ENCODE results near the gene ADCK1.
A peak's percentile ranks its signal among the peaks of the same experiment; 100 is the strongest.
"Not testable (repeated sequence)": the region's sequence is repeated elsewhere in the genome, so short reads cannot be mapped to it uniquely, and the experiment has no call there.

Gene ADCK1

GRCh38 chr14:77790566-77791224 is 9.2 kb upstream of the ADCK1 start:
- TF ChIP-seq TARDBP (IDR thresholded peaks at IDR 0.05) (no peak), NFRKB (IDR thresholded peaks at IDR 0.05) (no peak), LEF1 (IDR thresholded peaks at IDR 0.05; ENCODE audit: borderline replicate concordance) (no peak)
- POLR2A ChIA-PET: interaction anchor here (0.7 to 1.8 kb wide), 2 partner anchors 9 to 30 kb away, joined by 4 to 6 read pairs; partner anchors contain the start of genes ADCK1 and SNW1
- no peak for DNase-seq (ENCODE audit: extremely low spot score)
- CTCF ChIA-PET: no interaction called here

GRCh38 chr14:77791225-77791600 is 8.7 kb upstream of the ADCK1 start:
- no peak for TF ChIP-seq SP1 (IDR thresholded peaks at IDR 0.05)
- TF ChIP-seq ZNF384 (IDR thresholded peaks at IDR 0.05): no peak
- no peak for TF ChIP-seq L3MBTL2 (conservative IDR thresholded peaks at IDR 0.05)
- no peak for TF ChIP-seq FOXK2 (IDR thresholded peaks at IDR 0.05)
- no peak for TF ChIP-seq NFRKB (IDR thresholded peaks at IDR 0.05)
- POLR2A ChIA-PET: interaction anchor here (1.8 kb wide), 1 partner anchor 9 kb away, joined by 6 read pairs; the partner anchor contains the start of gene ADCK1
- CTCF ChIA-PET: no interaction called here
- DNase-seq (ENCODE audit: extremely low spot score): no peak

- POLR2A ChIA-PET; DNase-seq (ENCODE audit: extremely low spot score): not testable (repeated sequence)
- CTCF ChIA-PET: interaction anchor here (0.5 kb wide), 1 partner anchor 21 kb away, joined by 8 read pairs; no protein-coding TSS in a partner anchor
Observed at GRCh38 chr14:77793255-77793654, 6.7 kb upstream of the ADCK1 start.

GRCh38 chr14:77794357-77794756 is 5.6 kb upstream of the ADCK1 start:
- no peak for DNase-seq (ENCODE audit: extremely low spot score)
- no peak for TF ChIP-seq ZNF384 (IDR thresholded peaks at IDR 0.05)
- no peak for TF ChIP-seq TARDBP (IDR thresholded peaks at IDR 0.05)
- TF ChIP-seq SP1 (IDR thresholded peaks at IDR 0.05): no peak
- no peak for TF ChIP-seq FOXA1 (IDR thresholded peaks at IDR 0.05)
- no peak for TF ChIP-seq FOXM1 (IDR thresholded peaks at IDR 0.05; ENCODE audit: borderline replicate concordance)
- TF ChIP-seq BHLHE40 (IDR thresholded peaks at IDR 0.05; ENCODE audit: borderline replicate concordance): no peak
- no peak for TF ChIP-seq PKNOX1 (IDR thresholded peaks at IDR 0.05)
- TF ChIP-seq SUZ12 (IDR thresholded peaks at IDR 0.05): no peak
- TF ChIP-seq HDGF (IDR thresholded peaks at IDR 0.05; ENCODE audit: borderline replicate concordance): no peak
- no peak for TF ChIP-seq ARNT (IDR thresholded peaks at IDR 0.05)
- no peak for TF ChIP-seq NFRKB (IDR thresholded peaks at IDR 0.05)
- TF ChIP-seq ELF4 (IDR thresholded peaks at IDR 0.05): no peak
- ChIA-PET POLR2A (no interaction called here), CTCF (no interaction called here)

GRCh38 chr14:77799456-77799855 is 453 bp upstream of the ADCK1 start:
- POLR2A ChIA-PET: interaction anchor here (1.0 to 1.8 kb wide), 4 partner anchors 9 to 59 kb away, joined by 3 to 17 read pairs (median 5); partner anchors contain the start of gene SNW1
- DNase-seq (ENCODE audit: extremely low spot score); CTCF ChIA-PET: not testable (repeated sequence)

GRCh38 chr14:77800814-77801213 is 905 bp downstream of the ADCK1 start:
- POLR2A ChIA-PET: interaction anchor here (1.0 to 1.8 kb wide), 4 partner anchors 10 to 126 kb away, joined by 3 to 17 read pairs (median 4); partner anchors contain the start of gene SNW1
- no peak for DNase-seq (ENCODE audit: extremely low spot score)
- CTCF ChIA-PET: interaction anchor here (0.6 kb wide), 1 partner anchor 13 kb away, joined by 3 read pairs; no protein-coding TSS in a partner anchor
- TF ChIP-seq PKNOX1 (IDR thresholded peaks at IDR 0.05) (no peak), LEF1 (IDR thresholded peaks at IDR 0.05; ENCODE audit: borderline replicate concordance) (no peak), ZNF384 (IDR thresholded peaks at IDR 0.05) (no peak), FOXM1 (IDR thresholded peaks at IDR 0.05; ENCODE audit: borderline replicate concordance) (no peak), CTBP1 (IDR thresholded peaks at IDR 0.05; ENCODE audit: borderline replicate concordance) (no peak), NFRKB (IDR thresholded peaks at IDR 0.05) (no peak)

GRCh38 chr14:77804592-77804991 is 4.7 kb downstream of the ADCK1 start:
- CTCF ChIA-PET: interaction anchor here (1.0 kb wide), 1 partner anchor 10 kb away, joined by 4 read pairs; no protein-coding TSS in a partner anchor
- TF ChIP-seq ARNT (IDR thresholded peaks at IDR 0.05) (no peak), HDGF (IDR thresholded peaks at IDR 0.05; ENCODE audit: borderline replicate concordance) (no peak), ELF4 (IDR thresholded peaks at IDR 0.05) (no peak), CTBP1 (IDR thresholded peaks at IDR 0.05; ENCODE audit: borderline replicate concordance) (no peak), SP1 (IDR thresholded peaks at IDR 0.05) (no peak), SUZ12 (IDR thresholded peaks at IDR 0.05) (no peak), BHLHE40 (IDR thresholded peaks at IDR 0.05; ENCODE audit: borderline replicate concordance) (no peak), FOXM1 (IDR thresholded peaks at IDR 0.05; ENCODE audit: borderline replicate concordance) (no peak), NFRKB (IDR thresholded peaks at IDR 0.05) (no peak), PKNOX1 (IDR thresholded peaks at IDR 0.05) (no peak), FOXK2 (IDR thresholded peaks at IDR 0.05) (no peak), ZNF384 (IDR thresholded peaks at IDR 0.05) (no peak), TARDBP (IDR thresholded peaks at IDR 0.05) (no peak), FOXA1 (IDR thresholded peaks at IDR 0.05) (no peak), LEF1 (IDR thresholded peaks at IDR 0.05; ENCODE audit: borderline replicate concordance) (no peak)
- POLR2A ChIA-PET: no interaction called here
- DNase-seq (ENCODE audit: extremely low spot score): peak; percentile 18

All from HEK293T (cell line).